Loucy (cell line): ENCODE measurements around the gene HOTAIR.

Experiments used
- H2AFZ ChIP-seq: fragments of 200-600 bp; sonication (generic); 2 replicates; pipeline ENCODE4 v1.6.0; 2016; ENCODE audit warnings: antibody characterized with exemption, mild to moderate bottlenecking, low read length, moderate library complexity
- H3F3A ChIP-seq: fragments of 200-600 bp; 2 replicates; pipeline ENCODE4 v1.6.0; 2016; ENCODE audit warnings: antibody characterized with exemption, low read depth, mild to moderate bottlenecking
- H3K27me3 ChIP-seq: fragments of 200-600 bp; sonication (generic); 2 replicates; pipeline ENCODE4 v1.6.1; 2014; ENCODE audit warnings: low read length, mild to moderate bottlenecking; ENCODE audit not compliant: insufficient read depth, poor library complexity, severe bottlenecking
- H3K36me3 ChIP-seq: fragments of 200-600 bp; sonication (generic); 2 replicates; pipeline ENCODE4 v1.6.1; 2016; ENCODE audit warnings: low read length; ENCODE audit not compliant: insufficient read depth
- H3K4me1 ChIP-seq: fragments of 200-600 bp; sonication (generic); 2 replicates; pipeline ENCODE4 v1.5.1; 2014; ENCODE audit warnings: low read length, mild to moderate bottlenecking; ENCODE audit not compliant: insufficient read depth, poor library complexity, severe bottlenecking
- H3K4me2 ChIP-seq: fragments of 200-600 bp; sonication (generic); 2 replicates; pipeline ENCODE4 v1.6.0; 2014; ENCODE audit warnings: antibody characterized with exemption, low read length, low read depth, mild to moderate bottlenecking; ENCODE audit not compliant: poor library complexity, severe bottlenecking
- H3K4me3 ChIP-seq: fragments of 200-600 bp; sonication (generic); 2 replicates; pipeline ENCODE4 v1.5.1; 2014; ENCODE audit warnings: low read length, mild to moderate bottlenecking, mixed read lengths; ENCODE audit not compliant: poor library complexity, severe bottlenecking
- H3K79me2 ChIP-seq: fragments of 200-600 bp; sonication (generic); 2 replicates; pipeline ENCODE4 v1.6.1; 2014; ENCODE audit warnings: low read length; ENCODE audit not compliant: insufficient read depth
- H3K9ac ChIP-seq: fragments of 200-600 bp; sonication (generic); 2 replicates; pipeline ENCODE4 v1.6.0; 2014; ENCODE audit warnings: mild to moderate bottlenecking, low read depth, low read length, moderate library complexity; ENCODE audit not compliant: poor library complexity, severe bottlenecking
- H3K9me2 ChIP-seq: fragments of 200-600 bp; sonication (generic); replicated peaks from 2 replicates; pipeline ENCODE4 v1.6.1; 2016; ENCODE audit warnings: low read depth, low read length, mixed read lengths
- H3K9me3 ChIP-seq: fragments of 200-600 bp; sonication (generic); 2 replicates; pipeline ENCODE4 v1.6.1; 2014; ENCODE audit warnings: mild to moderate bottlenecking, antibody characterized with exemption, low read length, low read depth; ENCODE audit not compliant: insufficient read depth
- H4K20me1 ChIP-seq: fragments of 200-600 bp; sonication (generic); 2 replicates; pipeline ENCODE4 v1.6.0; 2014; ENCODE audit warnings: antibody characterized with exemption, low read length, mild to moderate bottlenecking; ENCODE audit not compliant: insufficient read depth, poor library complexity, severe bottlenecking
- EZH2phosphoT487 ChIP-seq: fragments of 200-600 bp; IDR thresholded peaks from 2 replicates; pipeline ENCODE4 v1.6.1; 2018; ENCODE audit warnings: antibody characterized with exemption, mild to moderate bottlenecking, moderate library complexity, borderline replicate concordance
- TF ChIP-seq, protein P1 (sequence below): fragments of 200-600 bp; sonication (generic); conservative IDR thresholded peaks from 2 replicates; pipeline ENCODE4 v1.5.1; 2014; ENCODE audit warnings: mild to moderate bottlenecking, antibody characterized with exemption, low read length

Gene HOTAIR

GRCh38 chr12:53961025-53961761 lies 13.6 kb downstream of the HOTAIR start:
- H2AFZ ChIP-seq: no peak overlapping the region
- no peak overlapping the region for H3K4me2 ChIP-seq
- TF ChIP-seq EZH2phosphoT487: no peak
- TF ChIP-seq, protein P1, sequence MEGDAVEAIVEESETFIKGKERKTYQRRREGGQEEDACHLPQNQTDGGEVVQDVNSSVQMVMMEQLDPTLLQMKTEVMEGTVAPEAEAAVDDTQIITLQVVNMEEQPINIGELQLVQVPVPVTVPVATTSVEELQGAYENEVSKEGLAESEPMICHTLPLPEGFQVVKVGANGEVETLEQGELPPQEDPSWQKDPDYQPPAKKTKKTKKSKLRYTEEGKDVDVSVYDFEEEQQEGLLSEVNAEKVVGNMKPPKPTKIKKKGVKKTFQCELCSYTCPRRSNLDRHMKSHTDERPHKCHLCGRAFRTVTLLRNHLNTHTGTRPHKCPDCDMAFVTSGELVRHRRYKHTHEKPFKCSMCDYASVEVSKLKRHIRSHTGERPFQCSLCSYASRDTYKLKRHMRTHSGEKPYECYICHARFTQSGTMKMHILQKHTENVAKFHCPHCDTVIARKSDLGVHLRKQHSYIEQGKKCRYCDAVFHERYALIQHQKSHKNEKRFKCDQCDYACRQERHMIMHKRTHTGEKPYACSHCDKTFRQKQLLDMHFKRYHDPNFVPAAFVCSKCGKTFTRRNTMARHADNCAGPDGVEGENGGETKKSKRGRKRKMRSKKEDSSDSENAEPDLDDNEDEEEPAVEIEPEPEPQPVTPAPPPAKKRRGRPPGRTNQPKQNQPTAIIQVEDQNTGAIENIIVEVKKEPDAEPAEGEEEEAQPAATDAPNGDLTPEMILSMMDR: no peak
- H4K20me1 ChIP-seq: no peaks in the 10 kb centered on the region
- H3K9me2 ChIP-seq: no peaks in the 10 kb centered on the region
- H3K27me3 ChIP-seq: no peaks in the 10 kb centered on the region
- H3K79me2 ChIP-seq: peaks cover under 1% of the 10 kb centered on the region
- no peak overlapping the region for H3K4me3 ChIP-seq
- H3K9ac ChIP-seq: no peak overlapping the region
- H3K4me1 ChIP-seq: peaks cover 50% of the 10 kb centered on the region
- H3K9me3 ChIP-seq: no peaks in the 10 kb centered on the region
- H3K36me3 ChIP-seq: no peaks in the 10 kb centered on the region
- 0 out of 2 replicates have a peak, but pooled peaks cover 3% of the 10 kb centered on the region for H3F3A ChIP-seq

- Histone ChIP-seq H3F3A (0 out of 2 replicates have a peak, but pooled peaks cover 3% of the 10 kb centered on the region), H4K20me1 (no peaks in the 10 kb centered on the region), H3K9ac (no peak overlapping the region), H3K9me2 (no peaks in the 10 kb centered on the region), H3K4me1 (peaks cover 56% of the 10 kb centered on the region), H3K9me3 (no peaks in the 10 kb centered on the region), H3K36me3 (no peaks in the 10 kb centered on the region), H3K79me2 (no peaks in the 10 kb centered on the region), H3K27me3 (no peaks in the 10 kb centered on the region), H3K4me3 (no peak overlapping the region), H2AFZ (no peak overlapping the region), H3K4me2 (no peak overlapping the region)
- TF ChIP-seq, protein P1: no peak
- no peak for TF ChIP-seq EZH2phosphoT487
These were observed 14.3 kb downstream of the HOTAIR start for GRCh38 chr12:53960187-53961024.

DNA sequence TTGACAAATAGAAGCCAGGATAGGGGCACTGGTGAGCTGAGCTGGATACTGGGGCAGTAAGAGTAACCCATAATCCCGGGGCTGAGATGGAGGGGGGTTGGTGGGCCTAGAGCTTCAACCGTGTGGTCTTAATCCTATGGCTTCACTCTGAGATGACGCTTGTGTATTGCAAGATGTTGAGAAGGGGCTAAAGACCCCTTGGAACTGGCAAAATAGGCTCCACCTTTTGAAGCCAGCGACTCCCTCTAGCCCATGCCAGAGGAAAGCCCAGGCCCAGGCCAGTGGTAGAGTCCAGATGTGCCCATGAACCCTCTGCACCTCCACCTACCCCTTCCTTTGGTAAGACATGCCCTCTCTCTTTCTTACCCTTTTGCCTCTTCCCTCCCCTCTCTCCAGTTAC lies 15.4 kb downstream of the HOTAIR start:
- H3K79me2 ChIP-seq: no peaks in the 10 kb centered on the region
- no peaks in the 10 kb centered on the region for H3K27me3 ChIP-seq
- H4K20me1 ChIP-seq: no peaks in the 10 kb centered on the region
- H3K9me2 ChIP-seq: no peaks in the 10 kb centered on the region
- no peaks in the 10 kb centered on the region for H3K36me3 ChIP-seq
- H3K4me2 ChIP-seq: no peak overlapping the region
- H3F3A ChIP-seq: 0 out of 2 replicates have a peak, but pooled peaks cover 3% of the 10 kb centered on the region
- H3K9ac ChIP-seq: no peak overlapping the region
- no peak overlapping the region for H3K4me3 ChIP-seq
- no peaks in the 10 kb centered on the region for H3K9me3 ChIP-seq
- no peak for TF ChIP-seq EZH2phosphoT487
- TF ChIP-seq, protein P1: no peak
- H3K4me1 ChIP-seq: peaks cover 47% of the 10 kb centered on the region
- no peak overlapping the region for H2AFZ ChIP-seq
